GM12864 (cell line): ENCODE measurements around the gene GLMP.

Experiments used
- DNase-seq: peaks from one replicate; pipeline ENCODE4 v3.0.0-alpha.2; 2011; ENCODE audit warnings: low read depth
- H3K4me3 ChIP-seq: 2 replicates; pipeline ENCODE4 v1.5.1; 2011; ENCODE audit warnings: mild to moderate bottlenecking, low read depth, low read length, control low read depth
- TF ChIP-seq, protein P1 (sequence below): IDR thresholded peaks from 2 replicates; pipeline ENCODE4 v1.5.1; 2011; ENCODE audit warnings: low read depth, mild to moderate bottlenecking, moderate library complexity, low read length, control low read depth, inconsistent platforms; ENCODE audit errors: missing control alignments

The GLMP gene

DNA sequence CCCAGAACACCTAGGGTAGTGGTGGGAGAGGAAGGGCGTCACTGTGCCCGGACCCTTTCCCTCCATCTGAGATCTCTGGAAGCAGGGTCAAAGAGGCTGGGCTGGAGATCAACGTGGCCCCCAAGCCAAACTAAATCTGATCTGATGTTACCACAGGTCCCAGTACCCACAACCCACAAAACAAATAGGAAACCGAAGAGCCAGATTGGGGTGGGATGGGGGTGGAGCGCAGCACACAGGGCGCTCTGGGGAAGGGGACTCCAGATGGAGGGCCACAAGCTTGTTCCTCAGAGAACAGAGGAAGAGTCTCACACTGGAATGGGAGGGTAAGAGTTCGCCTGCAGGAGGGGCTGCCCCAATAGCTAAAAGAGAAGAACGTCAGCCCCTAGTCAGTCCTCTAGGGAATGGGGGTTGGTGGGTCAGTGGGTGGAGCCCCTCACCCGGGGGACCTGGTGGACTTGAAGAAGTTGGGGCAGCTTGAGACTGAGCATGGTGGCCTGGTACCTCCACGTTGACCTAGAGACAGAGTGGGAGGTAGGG is 49.2 kb downstream of the GLMP start:
- TF ChIP-seq, protein P1, sequence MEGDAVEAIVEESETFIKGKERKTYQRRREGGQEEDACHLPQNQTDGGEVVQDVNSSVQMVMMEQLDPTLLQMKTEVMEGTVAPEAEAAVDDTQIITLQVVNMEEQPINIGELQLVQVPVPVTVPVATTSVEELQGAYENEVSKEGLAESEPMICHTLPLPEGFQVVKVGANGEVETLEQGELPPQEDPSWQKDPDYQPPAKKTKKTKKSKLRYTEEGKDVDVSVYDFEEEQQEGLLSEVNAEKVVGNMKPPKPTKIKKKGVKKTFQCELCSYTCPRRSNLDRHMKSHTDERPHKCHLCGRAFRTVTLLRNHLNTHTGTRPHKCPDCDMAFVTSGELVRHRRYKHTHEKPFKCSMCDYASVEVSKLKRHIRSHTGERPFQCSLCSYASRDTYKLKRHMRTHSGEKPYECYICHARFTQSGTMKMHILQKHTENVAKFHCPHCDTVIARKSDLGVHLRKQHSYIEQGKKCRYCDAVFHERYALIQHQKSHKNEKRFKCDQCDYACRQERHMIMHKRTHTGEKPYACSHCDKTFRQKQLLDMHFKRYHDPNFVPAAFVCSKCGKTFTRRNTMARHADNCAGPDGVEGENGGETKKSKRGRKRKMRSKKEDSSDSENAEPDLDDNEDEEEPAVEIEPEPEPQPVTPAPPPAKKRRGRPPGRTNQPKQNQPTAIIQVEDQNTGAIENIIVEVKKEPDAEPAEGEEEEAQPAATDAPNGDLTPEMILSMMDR = no peak
- no peak overlapping the region; the same call in 1 of the 2 replicates for H3K4me3 ChIP-seq
- DNase-seq = no peak

DNA sequence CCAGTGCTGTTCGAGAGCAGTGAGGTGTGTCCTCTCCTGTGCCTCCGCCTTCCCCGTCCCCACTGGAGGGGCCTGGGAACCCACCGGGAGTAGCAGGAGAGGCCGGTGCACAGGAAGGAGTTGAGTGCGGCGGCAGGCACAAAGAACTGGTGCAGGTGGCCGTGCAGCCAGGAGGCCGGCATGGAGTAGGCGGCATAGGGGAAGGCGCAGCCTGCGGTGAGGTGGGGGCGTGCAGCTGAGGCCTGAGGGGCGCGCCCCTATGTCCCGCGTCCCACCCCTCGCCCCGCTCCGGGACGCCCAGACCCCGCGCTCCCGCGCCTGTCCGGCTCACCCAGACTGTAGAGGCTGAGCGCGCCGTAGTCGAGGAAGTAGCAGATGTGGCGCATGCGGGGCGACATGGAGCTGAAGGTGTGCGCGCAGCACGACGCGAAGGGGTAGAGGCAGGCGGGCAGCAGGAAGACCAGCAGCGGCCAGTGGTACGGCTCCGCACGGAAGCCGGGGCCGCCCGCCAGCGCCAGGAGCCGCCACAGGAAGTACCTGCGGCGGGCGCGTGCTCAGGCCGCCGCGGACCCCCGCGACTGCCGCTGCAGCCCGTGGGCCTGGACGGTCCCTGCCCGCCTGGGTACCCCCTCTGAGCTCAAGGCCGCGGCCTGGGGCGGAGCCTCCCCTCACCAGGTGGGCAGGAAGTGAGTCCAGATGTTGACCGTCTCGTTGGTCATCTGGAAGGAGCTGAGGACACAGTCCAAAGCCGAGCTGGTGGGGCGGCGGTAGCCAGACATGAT is 49.8 kb downstream of the GLMP start:
- TF ChIP-seq, protein P1 = no peak
- DNase-seq = no peak
- H3K4me3 ChIP-seq = peak overlapping the region; percentile 46

DNA sequence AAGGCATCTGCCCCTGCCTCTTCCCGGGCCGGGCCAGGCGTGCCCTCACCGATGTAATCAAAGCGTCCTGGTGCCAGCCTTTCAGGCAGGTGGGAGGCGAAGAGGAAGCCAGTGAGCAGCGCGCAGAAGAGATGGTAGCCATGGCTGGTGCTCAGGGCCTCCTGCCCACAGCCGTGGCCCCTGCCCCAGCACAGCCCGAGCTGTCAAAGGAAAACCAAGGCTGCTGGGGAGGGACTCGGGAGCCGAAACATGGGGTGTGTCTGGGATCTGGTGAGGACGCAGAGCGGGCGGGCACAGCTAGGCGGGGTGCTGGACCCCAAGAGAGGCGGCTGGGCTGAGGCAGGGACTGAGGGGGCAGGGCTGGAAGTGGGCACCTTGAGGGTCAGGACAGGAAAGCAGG is 50.8 kb downstream of the GLMP start:
- DNase-seq = no peak
- H3K4me3 ChIP-seq = no peak overlapping the region
- TF ChIP-seq, protein P1 = no peak

DNA sequence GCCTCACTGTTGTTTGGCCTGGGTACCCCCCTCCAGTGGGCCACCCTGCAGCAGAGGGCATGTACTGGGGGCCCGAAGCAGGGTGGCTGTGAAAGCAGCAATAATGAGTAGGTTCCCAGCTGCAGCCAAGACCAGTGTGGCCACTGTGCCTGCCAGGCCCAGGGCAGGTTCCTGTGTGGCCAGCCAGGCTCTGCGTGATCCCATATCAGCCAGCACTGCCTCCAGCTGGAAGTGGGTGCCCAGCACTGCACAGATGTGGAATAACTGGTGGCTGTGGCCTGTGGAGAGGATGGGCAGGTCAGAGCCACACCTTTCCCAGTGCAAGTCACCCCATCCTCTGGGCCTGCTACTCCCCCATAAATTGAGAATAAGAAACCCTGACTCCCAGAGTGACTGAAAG is 51.4 kb downstream of the GLMP start:
- no peak for DNase-seq
- TF ChIP-seq, protein P1 = no peak

DNA sequence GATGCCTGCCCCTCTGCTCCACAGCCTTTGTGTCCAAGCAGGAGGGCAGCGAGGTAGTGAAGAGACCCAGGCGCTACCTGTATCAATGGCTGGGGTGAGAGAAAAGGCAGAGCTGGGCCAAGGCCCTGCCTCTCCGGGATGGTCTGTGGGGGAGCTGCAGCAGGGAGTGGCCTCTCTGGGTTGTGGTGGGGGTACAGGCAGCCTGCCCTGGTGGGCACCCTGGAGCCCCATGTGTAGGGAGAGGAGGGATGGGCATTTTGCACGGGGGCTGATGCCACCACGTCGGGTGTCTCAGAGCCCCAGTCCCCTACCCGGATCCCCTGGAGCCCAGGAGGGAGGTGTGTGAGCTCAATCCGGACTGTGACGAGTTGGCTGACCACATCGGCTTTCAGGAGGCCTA is 52.7 kb downstream of the GLMP start:
- H3K4me3 ChIP-seq = no peak overlapping the region
- DNase-seq = no peak
- TF ChIP-seq, protein P1 = no peak

More for the DNA sequence above, 51.4 kb downstream of the GLMP start:
- H3K4me3 ChIP-seq = no peak overlapping the region
